Measurements from ENCODE around the gene ARPC2. TPM values are rescaled to one million over a fixed set of nuclear protein-coding genes. Genes with fewer than 3 reads are reported as not detected.
"Not testable (repeated sequence)": the region's sequence is repeated elsewhere in the genome, so short reads cannot be mapped to it uniquely, and the experiment has no call there.

Gene ARPC2
- 274 to 279 TPM (median 276 TPM) in 3 replicates for total RNA-seq

- no peaks in the 10 kb centered on the region for H3K9me3 Mint-ChIP-seq
- TF ChIP-seq CTCF (IDR thresholded peaks at IDR 0.05; ENCODE audit: unreplicated experiment), result no peak
These were observed at the start of gene ARPC2 for GRCh38 chr2:218216674-218217359. TSS of gene ARPC2 (plus strand) at chr2:218217189. CDS start at chr2:218217471, 282 bp downstream.

GRCh38 chr2:218168016-218168415 is 49.0 kb upstream of the ARPC2 start:
- H3K9me3 Mint-ChIP-seq, result no peaks in the 10 kb centered on the region
- TF ChIP-seq CTCF (IDR thresholded peaks at IDR 0.05; ENCODE audit: unreplicated experiment), result no peak
- H3K27ac Mint-ChIP-seq, result no peak overlapping the region
- no peaks in the 10 kb centered on the region for H3K36me3 Mint-ChIP-seq
- no peak overlapping the region for H3K4me3 Mint-ChIP-seq
- peaks cover 51% of the 10 kb centered on the region for H3K27me3 Mint-ChIP-seq (ENCODE audit: low read depth)
- H3K4me1 Mint-ChIP-seq, result no peaks in the 10 kb centered on the region
- DNase-seq (ENCODE audit: low spot score in 2 of 2, unreplicated experiment in 2 of 2), result no peak

More at GRCh38 chr2:218216674-218217359, at the start of gene ARPC2:
- peak within 1 kb of the TSS; percentile 94 for H3K27ac Mint-ChIP-seq
- DNase-seq (ENCODE audit: low spot score in 2 of 2, unreplicated experiment in 2 of 2), result peak; percentile 87 to 93
- H3K4me1 Mint-ChIP-seq, result peaks cover 41% of the 10 kb centered on the region
- H3K27me3 Mint-ChIP-seq (ENCODE audit: low read depth), result peaks cover 5% of the 10 kb centered on the region
- peak within 1 kb of the TSS; percentile 86 for H3K4me3 Mint-ChIP-seq
- no peaks in the 10 kb centered on the region for H3K36me3 Mint-ChIP-seq

DNA sequence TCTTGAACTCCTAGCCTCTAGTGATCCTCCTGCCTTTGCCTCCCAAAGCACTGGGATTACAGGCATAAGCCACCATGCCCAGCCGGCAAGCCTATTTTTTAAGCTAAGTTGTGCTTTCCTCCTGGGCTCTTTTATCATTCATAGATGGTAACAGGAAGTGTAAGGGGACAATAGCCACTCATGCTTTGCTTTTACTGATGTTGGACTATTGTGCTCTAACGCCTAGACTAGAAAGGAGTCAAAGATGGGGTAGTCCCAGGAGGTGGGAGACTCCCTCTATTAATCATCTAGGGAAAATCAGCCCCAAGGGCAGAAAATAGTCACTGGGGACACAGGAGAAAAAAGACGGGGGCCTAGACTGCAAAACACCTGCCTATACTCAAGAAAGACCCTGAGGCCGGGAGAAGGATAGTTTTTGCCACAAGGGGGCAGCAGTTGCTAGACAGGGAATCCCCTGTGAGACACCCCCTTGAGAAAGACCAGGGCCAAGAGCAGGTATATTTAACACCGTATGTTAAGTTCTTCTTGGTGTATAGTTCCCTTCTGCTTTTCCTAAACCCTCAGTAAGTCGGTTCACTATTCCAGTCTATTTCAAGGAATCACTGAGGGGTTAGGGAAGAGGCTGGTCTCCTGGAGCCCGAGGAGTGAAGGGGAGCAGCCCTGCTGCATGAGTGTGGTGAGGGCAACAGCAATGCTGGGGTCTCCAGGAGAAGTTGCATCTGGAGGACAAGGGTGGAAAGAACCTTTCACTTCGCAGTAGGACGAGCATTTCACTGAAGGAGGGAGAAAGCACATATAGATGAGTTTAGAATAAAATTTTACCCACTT is 48.1 kb upstream of the ARPC2 start:
- DNase-seq (ENCODE audit: low spot score in 2 of 2, unreplicated experiment in 2 of 2), result peak; percentile 37 to 64
- peak; percentile 55 for TF ChIP-seq CTCF (IDR thresholded peaks at IDR 0.05; ENCODE audit: unreplicated experiment)
- no peaks in the 10 kb centered on the region for H3K9me3 Mint-ChIP-seq
- H3K27ac Mint-ChIP-seq, result no peak overlapping the region
- peaks cover 43% of the 10 kb centered on the region for H3K27me3 Mint-ChIP-seq (ENCODE audit: low read depth)
- H3K4me3 Mint-ChIP-seq, result no peak overlapping the region
- no peaks in the 10 kb centered on the region for H3K4me1 Mint-ChIP-seq
- H3K36me3 Mint-ChIP-seq, result no peaks in the 10 kb centered on the region

DNA sequence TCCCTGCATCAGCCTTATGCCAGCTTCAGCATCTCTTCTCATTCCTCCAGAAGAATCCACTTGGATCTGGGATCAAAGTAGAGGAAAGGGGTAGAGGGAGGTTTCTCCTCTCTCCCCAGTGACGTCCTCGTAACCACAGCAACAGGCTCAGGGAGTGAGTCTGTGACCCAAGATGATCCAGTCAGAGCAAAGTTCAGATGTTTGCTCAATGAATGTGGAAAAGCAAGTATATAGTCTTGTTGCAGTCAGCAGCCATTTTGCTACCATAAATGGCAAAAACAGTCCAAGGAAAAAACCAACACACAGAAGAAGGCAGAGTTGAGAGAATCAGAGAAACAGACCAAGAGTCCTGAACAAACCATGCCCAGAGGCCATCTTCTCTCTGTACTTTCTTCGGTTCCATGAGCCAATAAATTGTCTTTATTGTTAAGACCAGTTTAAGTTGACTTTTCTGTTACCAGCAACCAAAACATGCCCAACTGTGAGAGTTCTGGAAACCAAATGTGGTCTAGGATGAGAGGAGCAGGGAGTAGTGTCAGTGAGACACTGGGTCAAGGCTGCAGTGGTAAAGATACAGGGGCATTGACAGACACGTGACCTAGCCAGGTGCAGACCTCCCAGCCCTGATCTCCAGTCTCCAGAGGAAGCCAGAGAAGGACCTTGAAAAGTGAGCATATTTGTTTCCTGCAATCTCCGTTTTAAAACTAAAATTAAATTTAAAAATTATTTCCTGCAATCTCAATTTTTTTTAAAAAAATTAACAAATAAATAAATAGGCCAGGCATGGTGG is 47.0 kb upstream of the ARPC2 start:
- DNase-seq (ENCODE audit: low spot score in 2 of 2, unreplicated experiment in 2 of 2), result no peak
- no peak overlapping the region for H3K4me3 Mint-ChIP-seq
- H3K27me3 Mint-ChIP-seq (ENCODE audit: low read depth), result peaks cover 32% of the 10 kb centered on the region
- H3K27ac Mint-ChIP-seq, result no peak overlapping the region
- TF ChIP-seq CTCF (IDR thresholded peaks at IDR 0.05; ENCODE audit: unreplicated experiment), result no peak
- H3K4me1 Mint-ChIP-seq, result no peaks in the 10 kb centered on the region
- H3K9me3 Mint-ChIP-seq, result no peaks in the 10 kb centered on the region
- no peaks in the 10 kb centered on the region for H3K36me3 Mint-ChIP-seq

GRCh38 chr2:218171744-218172143 is 45.2 kb upstream of the ARPC2 start:
- H3K4me1 Mint-ChIP-seq, H3K27ac Mint-ChIP-seq: not testable (repeated sequence)

More at GRCh38 chr2:218171744-218172143, 45.2 kb upstream of the ARPC2 start:
- H3K9me3 Mint-ChIP-seq; DNase-seq (ENCODE audit: low spot score in 2 of 2, unreplicated experiment in 2 of 2); H3K36me3 Mint-ChIP-seq; H3K4me3 Mint-ChIP-seq: not testable (repeated sequence)
- H3K27me3 Mint-ChIP-seq (ENCODE audit: low read depth), result peaks cover 18% of the 10 kb centered on the region
